GM10248 (cell line): ENCODE measurements around the gene DUSP28.

Source experiments
- CTCF ChIA-PET: fragments of 300-600 bp; sonication (Branson Sonifier 250); formaldehyde crosslinking; extraction: SDS; loops from one replicate; lab custom pipeline; 2021; ENCODE audit warnings: antibody characterized with exemption; lab: Yijun Ruan, JAX
- POLR2A ChIA-PET: fragments of 350-650 bp; sonication (Branson Sonifier 250); formaldehyde crosslinking; extraction: SDS; loops from one replicate; lab custom pipeline; 2020; ENCODE audit warnings: antibody characterized with exemption; lab: Yijun Ruan, JAX
- DNase-seq: peaks from one replicate; pipeline ENCODE4 v3.0.0; 2012; ENCODE audit errors: extremely low spot score
- CTCF ChIP-seq: IDR thresholded peaks from 2 replicates; pipeline ENCODE4 v1.5.1; 2012; ENCODE audit warnings: mild to moderate bottlenecking, low read depth; ENCODE audit errors: extremely low read depth, missing control alignments, control extremely low read depth

The DUSP28 gene

GRCh38 chr2:240588006-240588655, 28.0 kb downstream of the DUSP28 start:
- ChIA-PET CTCF (interaction anchor here (1.2 to 8.6 kb wide), 4 partner anchors 18 to 155 kb away, joined by 3 to 167 read pairs (median 24); no protein-coding TSS in a partner anchor), POLR2A (interaction anchor here (0.9 kb wide), 2 partner anchors 27 kb away, joined by 3 to 4 read pairs; no protein-coding TSS in a partner anchor)
- TF ChIP-seq CTCF = no peak
- DNase-seq = no peak

GRCh38 chr2:240588669-240589068, 28.5 kb downstream of the DUSP28 start:
- DNase-seq = no peak
- TF ChIP-seq CTCF = no peak
- POLR2A ChIA-PET = interaction anchor here (0.9 kb wide), 1 partner anchor 28 kb away, joined by 3 read pairs; no protein-coding TSS in a partner anchor
- CTCF ChIA-PET = interaction anchor here (1.2 to 8.6 kb wide), 6 partner anchors 18 to 154 kb away, joined by 3 to 167 read pairs (median 3); no protein-coding TSS in a partner anchor

- ChIA-PET CTCF (interaction anchor here (0.9 to 8.6 kb wide), 7 partner anchors 13 to 75 kb away, joined by 3 to 167 read pairs (median 3); no protein-coding TSS in a partner anchor), POLR2A (interaction anchor here (0.9 kb wide), 1 partner anchor 28 kb away, joined by 3 read pairs; no protein-coding TSS in a partner anchor)
- TF ChIP-seq CTCF = no peak
- no peak for DNase-seq
Observed at GRCh38 chr2:240589375-240589774, 29.2 kb downstream of the DUSP28 start.

- no peak for DNase-seq
- POLR2A ChIA-PET = no interaction called here
- CTCF ChIA-PET = interaction anchor here (0.9 to 8.6 kb wide), 6 partner anchors 14 to 76 kb away, joined by 3 to 167 read pairs (median 3); no protein-coding TSS in a partner anchor
- TF ChIP-seq CTCF = no peak
Observed at GRCh38 chr2:240589850-240590525, 29.8 kb downstream of the DUSP28 start.

GRCh38 chr2:240590681-240591111, 30.5 kb downstream of the DUSP28 start:
- ChIA-PET POLR2A (no interaction called here), CTCF (interaction anchor here (1.6 kb wide), 1 partner anchor 18 kb away, joined by 3 read pairs; no protein-coding TSS in a partner anchor)
- TF ChIP-seq CTCF = no peak
- DNase-seq = no peak

- DNase-seq = no peak
- TF ChIP-seq CTCF = no peak
- POLR2A ChIA-PET = no interaction called here
- CTCF ChIA-PET = interaction anchor here (1.6 kb wide), 1 partner anchor 18 kb away, joined by 3 read pairs; no protein-coding TSS in a partner anchor
Observed at GRCh38 chr2:240591226-240591625, 31.1 kb downstream of the DUSP28 start.
